GM21390 (cell line): Measurements from ENCODE around the gene GPS1.

Experiments used
- ATAC-seq: cut with Tn5 transposase; IDR thresholded peaks from one replicate; pipeline ENCODE4 v1.9.1; 2021; ENCODE audit not compliant: unreplicated experiment

The GPS1 gene

DNA sequence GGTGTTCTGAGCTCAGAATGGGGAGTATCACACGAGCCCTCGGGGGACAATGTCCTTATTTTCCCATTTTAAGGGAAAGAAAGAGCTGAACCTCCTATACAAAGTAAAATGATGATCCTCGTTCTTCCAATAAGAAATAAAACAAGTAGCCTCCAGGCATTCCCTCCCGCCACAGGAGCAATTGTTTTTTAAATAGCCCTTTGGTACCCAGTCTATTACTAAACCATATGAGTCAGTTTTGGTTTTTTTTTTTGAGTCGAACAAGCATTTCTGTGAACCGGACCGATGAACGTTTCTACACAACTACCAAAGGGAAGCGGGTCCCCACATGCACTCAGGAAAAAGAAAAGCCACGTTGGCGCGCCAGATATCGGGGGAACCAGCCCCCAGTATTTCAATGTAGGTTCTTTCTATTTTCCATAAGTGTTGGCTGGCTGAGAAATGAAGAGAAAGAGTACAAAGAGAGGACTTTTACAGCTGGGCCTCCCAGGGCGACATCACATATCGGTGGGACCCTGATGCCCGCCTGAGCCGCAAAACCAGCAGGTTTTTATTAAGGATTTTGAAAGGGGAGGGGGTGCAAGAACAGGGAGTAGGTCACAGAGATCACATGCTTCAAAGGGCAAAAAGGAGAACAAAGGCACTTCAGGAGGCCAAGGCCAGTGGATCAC lies 10.4 kb upstream of the GPS1 start:
- ATAC-seq = no peak

DNA sequence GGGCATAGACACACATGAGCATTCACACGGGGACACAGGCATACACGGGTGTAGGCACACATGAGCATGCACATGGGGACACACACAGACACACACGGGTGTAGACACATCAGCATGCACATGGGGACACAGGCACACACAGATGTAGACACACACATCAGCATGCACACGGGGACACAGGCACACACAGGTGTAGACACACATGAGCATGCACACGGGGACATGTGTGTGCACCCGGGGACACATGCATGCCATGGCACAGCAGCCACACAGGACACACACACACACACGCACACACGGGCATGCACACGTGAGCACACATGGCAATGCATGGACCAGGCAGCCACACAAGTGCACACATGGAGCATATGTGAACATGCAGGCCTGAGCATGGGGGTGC lies 9.0 kb upstream of the GPS1 start:
- no peak for ATAC-seq

DNA sequence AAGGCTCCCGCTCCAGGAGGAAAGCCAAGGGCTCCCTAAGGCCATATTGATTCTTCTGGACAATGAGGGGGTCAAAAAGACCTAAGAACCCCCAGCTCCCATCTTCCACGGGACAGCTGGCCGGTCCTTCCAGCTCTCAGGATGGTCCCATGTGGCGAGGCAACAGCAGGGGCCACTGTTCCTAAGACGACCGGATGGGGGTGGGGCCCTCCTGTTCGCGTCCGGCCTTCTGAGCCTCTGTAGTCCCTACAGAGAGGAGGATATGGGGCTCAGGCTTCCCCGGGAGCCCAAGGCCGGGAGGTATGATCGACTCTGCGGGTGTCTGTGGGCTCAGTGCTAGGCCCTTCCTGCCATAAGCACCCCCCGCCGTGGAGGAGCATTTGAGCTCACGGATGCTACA lies 8.2 kb upstream of the GPS1 start:
- no peak for ATAC-seq

- ATAC-seq = no peak
These were observed 5.7 kb upstream of the GPS1 start for GRCh38 chr17:82045936-82046484.

GRCh38 chr17:82046903-82047302 lies 4.8 kb upstream of the GPS1 start:
- no peak for ATAC-seq

- ATAC-seq = no peak
These were observed 4.3 kb upstream of the GPS1 start for GRCh38 chr17:82047379-82047778.

DNA sequence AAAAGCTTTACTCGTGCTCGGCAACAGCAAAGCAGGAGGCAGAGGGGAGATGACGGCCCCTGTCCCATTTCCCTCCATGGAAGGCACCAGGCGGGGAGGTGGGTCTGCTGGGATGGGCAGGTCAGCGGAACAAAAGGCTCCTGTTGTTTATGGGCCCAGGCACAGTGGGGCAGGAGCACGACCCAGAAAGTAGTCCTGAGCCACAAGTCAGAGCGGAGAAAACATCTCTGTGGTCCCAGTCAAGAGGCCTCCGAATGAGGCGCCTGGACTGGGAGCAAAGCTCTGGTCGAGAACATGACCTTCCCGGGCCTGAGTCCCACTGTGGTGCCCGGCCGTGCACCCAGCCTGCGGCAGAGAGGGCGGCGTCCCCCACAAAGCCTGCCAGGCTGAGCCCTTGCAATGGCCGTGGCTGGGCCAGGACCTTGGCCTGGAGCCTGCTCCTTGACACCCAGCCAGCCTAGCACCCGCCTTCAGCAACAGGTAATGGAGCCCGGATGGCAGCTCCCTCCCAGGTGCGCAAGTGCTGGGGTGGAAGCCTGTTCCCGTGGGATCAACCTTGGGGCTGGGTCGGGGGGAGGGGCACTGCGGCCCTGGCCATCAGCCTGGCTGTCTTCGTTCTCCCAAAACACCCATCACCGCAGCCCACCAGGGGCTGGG lies 3.7 kb upstream of the GPS1 start:
- ATAC-seq = no peak

DNA sequence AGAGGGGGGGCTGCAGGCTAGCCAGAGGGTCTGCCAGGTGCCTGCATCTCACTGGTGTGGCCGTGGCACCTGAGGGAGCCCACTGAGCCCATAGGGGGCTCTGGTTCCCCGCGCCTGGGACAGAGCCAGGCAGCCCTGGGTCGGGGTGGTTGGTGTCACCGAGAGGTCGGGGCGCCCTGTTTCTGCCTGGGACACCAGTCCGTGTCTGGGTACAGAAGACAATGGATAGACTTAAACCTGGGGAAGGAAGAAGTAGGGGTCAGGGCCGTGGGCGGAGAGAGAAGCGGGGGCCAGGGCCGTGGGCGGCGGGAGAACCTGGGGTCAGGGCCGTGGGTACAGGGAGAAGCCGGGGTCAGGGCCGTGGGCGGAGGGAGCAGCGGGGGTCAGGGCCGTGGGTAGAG lies 3.1 kb upstream of the GPS1 start:
- ATAC-seq = no peak

- no peak for ATAC-seq
These were observed 2.6 kb upstream of the GPS1 start for GRCh38 chr17:82049106-82049505.

DNA sequence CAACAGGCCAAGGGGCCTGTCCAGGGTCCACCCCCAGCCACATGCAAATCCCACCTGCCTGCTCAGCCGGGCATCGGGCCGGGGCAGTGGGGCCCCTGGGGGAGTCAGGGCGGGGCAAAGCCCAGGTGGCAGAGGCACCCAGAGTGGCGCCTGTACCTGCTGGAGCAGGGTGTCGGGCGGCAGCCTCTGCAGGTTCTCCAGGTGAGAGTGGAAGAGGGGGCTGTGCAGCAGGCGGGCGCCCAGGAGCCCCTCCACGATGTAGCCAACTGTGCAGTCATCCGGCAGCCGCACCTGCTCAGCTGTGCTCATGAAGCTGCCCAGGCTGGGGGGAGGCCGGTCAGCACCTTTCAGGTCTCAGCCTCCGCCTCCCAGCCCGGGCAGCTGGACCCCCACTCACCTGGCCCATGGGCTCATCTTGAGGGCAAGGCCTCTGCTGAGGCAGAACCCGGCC lies 2.2 kb upstream of the GPS1 start:
- ATAC-seq = no peak

DNA sequence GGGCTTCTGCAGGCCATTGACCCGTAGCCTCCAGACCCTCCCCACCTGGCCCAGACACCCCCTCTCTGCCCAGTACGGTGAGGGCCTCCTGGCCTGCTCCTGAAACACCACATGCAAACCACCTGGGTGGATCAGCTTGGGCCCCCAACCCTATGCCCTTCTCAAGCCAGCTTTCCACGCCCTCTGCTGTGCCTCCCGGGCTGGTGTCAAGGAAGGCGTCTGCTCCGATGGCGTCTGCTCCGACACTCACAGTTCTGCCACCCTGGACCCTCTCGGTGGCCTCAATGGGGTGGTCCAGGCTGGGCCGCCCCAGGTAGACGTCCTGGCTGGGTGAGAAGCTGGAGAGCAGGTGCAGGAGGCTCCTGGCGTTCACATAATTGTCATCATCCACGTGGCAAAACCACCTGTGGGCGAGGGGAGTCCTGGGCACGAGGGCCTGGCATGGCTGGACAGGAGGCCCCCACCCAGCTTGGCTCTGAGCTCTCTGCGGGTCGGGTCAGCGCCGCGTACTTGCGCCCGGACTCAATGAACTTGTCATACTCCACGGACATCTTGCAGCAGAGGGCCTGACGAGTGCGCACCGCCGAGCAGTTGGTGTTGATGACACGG lies 1.4 kb upstream of the GPS1 start:
- no peak for ATAC-seq

DNA sequence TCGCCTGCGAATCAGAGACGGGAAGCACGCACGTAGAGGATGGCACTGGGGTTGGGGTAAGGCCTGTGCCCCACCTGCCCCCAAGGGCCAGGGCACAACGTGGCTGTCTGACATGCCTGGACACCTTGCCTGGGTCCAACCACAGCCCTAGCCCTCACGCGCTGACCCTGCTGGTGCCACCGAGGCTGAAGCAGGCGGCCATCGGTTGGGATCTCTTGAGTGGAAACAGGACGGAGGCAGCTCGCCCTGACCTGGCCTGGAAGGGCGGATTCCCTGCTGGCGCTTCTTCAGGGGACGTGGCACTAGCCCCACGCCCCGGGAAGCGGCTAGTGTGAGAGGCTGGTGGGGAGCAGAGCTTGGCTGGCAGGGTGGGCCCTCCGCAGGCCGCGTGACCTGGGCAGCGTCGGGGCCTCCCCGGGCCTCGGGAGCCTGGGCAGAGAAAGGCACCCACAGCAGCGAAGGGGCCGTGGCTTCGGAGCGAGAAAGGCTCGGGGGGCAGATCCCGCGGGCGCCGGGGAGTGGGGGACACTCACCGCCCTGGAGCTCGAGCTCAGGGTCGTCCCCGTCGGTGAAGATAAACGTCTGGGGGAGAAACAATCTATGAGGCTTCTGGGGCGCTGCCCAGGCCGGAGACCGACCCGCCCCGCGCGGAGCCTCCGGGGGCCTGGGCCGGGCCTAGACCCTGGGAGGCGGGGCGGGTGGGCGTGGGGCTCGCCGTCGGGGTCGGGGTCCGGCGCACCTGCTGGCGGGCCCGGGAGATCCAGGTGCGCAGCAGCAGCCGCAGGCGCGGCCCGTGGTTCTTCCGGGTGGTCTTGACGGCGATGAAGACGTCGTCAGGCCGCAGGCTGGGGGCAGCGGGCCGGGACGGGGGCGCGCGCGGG lies 697 bp upstream of the GPS1 start:
- ATAC-seq = no peak

GRCh38 chr17:82052638-82053059 lies 951 bp downstream of the GPS1 start:
- ATAC-seq = no peak

DNA sequence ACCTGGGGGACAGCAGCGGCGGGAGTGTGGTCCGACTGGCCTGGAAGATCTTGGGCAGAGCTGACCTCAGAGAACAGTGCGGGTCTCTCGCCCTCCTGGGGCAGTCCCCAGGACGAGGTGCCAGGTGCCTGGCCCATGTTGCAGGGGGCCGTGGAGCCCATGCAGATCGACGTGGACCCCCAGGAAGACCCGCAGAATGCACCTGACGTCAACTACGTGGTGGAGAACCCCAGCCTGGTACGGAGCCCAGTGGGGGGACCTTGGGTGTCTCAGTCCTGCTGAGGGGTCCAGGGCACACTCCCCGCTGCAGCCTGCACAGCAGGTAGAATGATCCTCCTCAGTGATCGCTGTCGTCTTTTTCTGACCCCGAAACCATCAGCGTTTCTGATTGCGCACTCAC lies 1.4 kb downstream of the GPS1 start:
- ATAC-seq = no peak

- ATAC-seq = no peak
These were observed 2.0 kb downstream of the GPS1 start for GRCh38 chr17:82053556-82054263.

GRCh38 chr17:82054351-82055022 lies 2.8 kb downstream of the GPS1 start:
- ATAC-seq = no peak

DNA sequence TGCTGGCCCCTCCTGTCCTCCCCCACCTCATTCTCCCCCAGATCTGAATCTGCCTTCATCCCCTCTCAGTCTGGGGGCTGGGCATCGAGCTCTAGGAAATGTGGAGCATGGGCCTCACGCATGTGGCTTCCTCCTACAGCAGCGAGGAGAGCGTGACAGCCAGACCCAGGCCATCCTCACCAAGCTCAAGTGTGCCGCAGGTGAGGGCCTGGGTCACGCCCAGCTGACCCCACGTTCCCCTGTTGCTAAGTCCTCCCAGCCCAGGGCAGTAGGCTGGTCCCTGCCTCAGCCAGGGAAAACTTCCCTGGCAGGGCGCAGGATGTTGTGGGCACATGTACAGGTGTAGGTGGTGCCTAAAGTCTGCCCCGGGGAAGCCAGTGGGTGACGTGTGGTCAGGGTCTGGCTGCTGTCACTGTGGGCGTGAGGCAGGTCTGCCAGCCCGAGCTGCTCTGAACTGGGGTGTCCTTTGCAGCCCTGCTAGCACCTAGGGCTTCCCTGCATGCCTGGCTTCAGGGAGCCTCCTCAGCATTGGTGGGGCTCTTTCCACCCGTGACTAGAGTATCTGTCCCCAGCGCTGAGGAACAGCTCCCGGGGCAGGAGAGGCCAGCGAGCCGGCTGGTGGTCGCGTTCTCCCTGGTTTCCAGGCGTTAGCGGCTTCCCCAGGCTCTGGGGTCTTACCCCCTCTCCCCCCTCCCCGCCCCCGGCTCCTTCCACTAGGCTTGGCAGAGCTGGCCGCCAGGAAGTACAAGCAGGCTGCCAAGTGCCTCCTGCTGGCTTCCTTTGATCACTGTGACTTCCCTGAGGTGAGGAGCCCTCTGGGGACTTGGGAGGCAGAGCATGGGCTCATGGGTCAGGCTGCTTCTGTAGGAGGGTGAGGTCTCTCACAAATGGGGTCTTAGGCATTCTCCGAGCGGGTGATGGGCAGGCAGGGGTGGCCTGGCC lies 3.6 kb downstream of the GPS1 start:
- no peak for ATAC-seq

DNA sequence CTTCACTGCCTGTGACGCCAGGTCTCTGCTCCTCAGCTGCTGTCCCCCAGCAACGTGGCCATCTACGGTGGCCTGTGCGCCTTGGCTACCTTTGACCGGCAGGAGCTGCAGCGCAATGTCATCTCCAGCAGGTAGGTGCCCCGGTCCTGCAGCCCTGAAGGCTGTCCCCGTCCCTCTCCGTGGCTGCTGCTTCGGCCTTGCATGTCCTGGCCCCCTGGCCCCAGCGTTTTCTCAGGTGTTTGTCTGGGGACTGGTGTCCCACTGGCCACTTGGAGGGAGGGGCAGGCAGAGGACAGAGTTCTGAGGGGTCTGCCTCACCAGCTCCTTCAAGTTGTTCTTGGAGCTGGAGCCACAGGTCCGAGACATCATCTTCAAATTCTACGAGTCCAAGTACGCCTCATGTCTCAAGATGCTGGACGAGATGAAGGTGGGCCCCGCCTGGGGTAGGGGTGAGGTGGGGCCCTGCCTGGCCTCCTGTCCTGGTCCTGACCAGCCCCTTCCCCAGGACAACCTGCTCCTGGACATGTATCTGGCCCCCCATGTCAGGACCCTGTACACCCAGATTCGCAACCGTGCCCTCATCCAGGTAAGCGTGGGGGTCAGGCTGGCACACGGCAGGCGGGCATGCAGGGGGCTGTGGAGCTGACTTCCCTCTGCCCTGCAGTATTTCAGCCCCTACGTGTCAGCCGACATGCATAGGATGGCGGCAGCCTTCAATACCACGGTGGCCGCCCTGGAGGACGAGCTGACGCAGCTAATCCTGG lies 4.4 kb downstream of the GPS1 start:
- ATAC-seq = no peak
